SU-DHL-6 (cell line): ENCODE measurements around the gene EHBP1L1.
A peak's percentile ranks its signal among the peaks of the same experiment; 100 is the strongest.

Experiments used
- H2AFZ ChIP-seq: fragments of 200-600 bp; sonication (generic); 2 replicates; pipeline ENCODE4 v1.6.1; 2014; ENCODE audit warnings: low read depth, mild to moderate bottlenecking, moderate library complexity, mixed read lengths, antibody characterized with exemption, low read length; ENCODE audit not compliant: severe bottlenecking
- H3F3A ChIP-seq: fragments of 200-600 bp; shearing (Covaris generic); 2 replicates; pipeline ENCODE4 v1.6.0; 2016; ENCODE audit warnings: antibody characterized with exemption, mild to moderate bottlenecking; ENCODE audit not compliant: insufficient read depth
- H3K27ac ChIP-seq: fragments of 200-600 bp; sonication (generic); 2 replicates; pipeline ENCODE4 v1.5.1; 2016; ENCODE audit warnings: low read depth, mild to moderate bottlenecking, low read length, moderate library complexity, mixed read lengths
- H3K27me3 ChIP-seq: fragments of 200-600 bp; sonication (generic), shearing (Covaris generic); 2 replicates; pipeline ENCODE4 v1.6.0; 2014; ENCODE audit warnings: mild to moderate bottlenecking, low read length
- H3K36me3 ChIP-seq: fragments of 200-600 bp; sonication (generic); 2 replicates; pipeline ENCODE4 v1.6.1; 2014; ENCODE audit warnings: mild to moderate bottlenecking, low read length, mixed read lengths
- H3K4me2 ChIP-seq: fragments of 300-600, 200-600 bp; shearing (Covaris generic), sonication (generic); 2 replicates; pipeline ENCODE4 v1.6.0; 2014; ENCODE audit warnings: low read length, low read depth, mild to moderate bottlenecking; ENCODE audit not compliant: poor library complexity, severe bottlenecking
- H3K4me3 ChIP-seq: fragments of 200-600 bp; sonication (generic); 2 replicates; pipeline ENCODE4 v1.5.1; 2014; ENCODE audit warnings: antibody characterized with exemption, low read length, mild to moderate bottlenecking, mixed read lengths; ENCODE audit not compliant: insufficient read depth, poor library complexity, severe bottlenecking
- H3K79me2 ChIP-seq: fragments of 200-600 bp; sonication (generic); 2 replicates; pipeline ENCODE4 v1.6.1; 2014; ENCODE audit warnings: mild to moderate bottlenecking, low read length, moderate library complexity; ENCODE audit not compliant: insufficient read depth
- H3K9ac ChIP-seq: fragments of 200-600 bp; sonication (generic); 2 replicates; pipeline ENCODE4 v1.7.0; 2014; ENCODE audit warnings: mild to moderate bottlenecking, low read length
- H3K9me2 ChIP-seq: fragments of 200-600 bp; sonication (generic); replicated peaks from 2 replicates; pipeline ENCODE4 v1.6.1; 2014; ENCODE audit warnings: low read length; ENCODE audit not compliant: insufficient read depth
- H3K9me3 ChIP-seq: fragments of 200-600 bp; sonication (generic); 2 replicates; pipeline ENCODE4 v1.6.1; 2014; ENCODE audit warnings: low read length, mixed read lengths; ENCODE audit not compliant: insufficient read depth
- H4K20me1 ChIP-seq: fragments of 200-600 bp; sonication (generic); 2 replicates; pipeline ENCODE4 v1.6.1; 2014; ENCODE audit warnings: low read depth, mild to moderate bottlenecking, antibody characterized with exemption, low read length, moderate library complexity, mixed read lengths
- CTCF ChIP-seq: fragments of 200-600 bp; sonication (generic); IDR thresholded peaks from one replicate; pipeline ENCODE4 v1.5.1; 2017; ENCODE audit warnings: antibody characterized with exemption, mild to moderate bottlenecking, low read length, moderate library complexity; ENCODE audit not compliant: insufficient read depth, poor library complexity, severe bottlenecking
- EZH2phosphoT487 ChIP-seq: fragments of 200-600 bp; sonication (generic), shearing (Covaris generic); conservative IDR thresholded peaks from 2 replicates; pipeline ENCODE4 v1.6.1; 2018; ENCODE audit warnings: mild to moderate bottlenecking, antibody characterized with exemption, low read length, moderate library complexity, mixed read lengths

The EHBP1L1 gene

DNA sequence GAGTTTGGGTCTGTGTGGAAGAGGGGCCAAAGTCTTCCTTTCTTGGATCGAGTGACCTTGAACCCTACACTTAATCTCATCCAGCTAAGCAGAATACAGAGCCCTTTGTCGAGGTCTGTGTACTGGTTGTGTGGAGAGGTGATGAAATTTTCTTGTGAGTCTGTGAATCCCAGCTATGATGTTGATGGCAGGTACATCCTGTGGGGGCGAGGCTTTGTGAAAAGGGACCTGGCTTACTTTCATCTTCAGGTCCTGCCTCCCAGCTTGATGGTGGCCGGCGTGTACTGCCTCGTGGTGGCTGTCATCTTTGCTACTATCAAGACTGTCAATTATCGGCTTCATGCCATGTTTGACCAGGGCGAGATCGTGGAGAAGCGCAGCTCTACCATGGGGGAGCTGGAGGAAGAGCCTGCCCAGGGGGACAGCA lies 40.7 kb downstream of the EHBP1L1 start:
- Histone ChIP-seq H4K20me1 (no peaks in the 10 kb centered on the region; the same call in 1 of the 2 replicates), H3K79me2 (peaks cover 35% of the 10 kb centered on the region), H3K9ac (peak overlapping the region; percentile 92), H3F3A (no peaks in the 10 kb centered on the region), H3K4me3 (peak overlapping the region; percentile 86), H3K9me2 (no peaks in the 10 kb centered on the region), H3K27ac (peak overlapping the region; percentile 16; the same call in 1 of the 2 replicates), H3K9me3 (no peaks in the 10 kb centered on the region), H3K27me3 (no peaks in the 10 kb centered on the region), H3K4me2 (peak overlapping the region; percentile 91), H3K36me3 (no peaks in the 10 kb centered on the region), H2AFZ (no peak overlapping the region)
- TF ChIP-seq CTCF = no peak
- no peak for TF ChIP-seq EZH2phosphoT487

- H3K36me3 ChIP-seq = no peaks in the 10 kb centered on the region
- peaks cover 35% of the 10 kb centered on the region for H3K79me2 ChIP-seq
- no peaks in the 10 kb centered on the region for H3K9me2 ChIP-seq
- no peak overlapping the region for H3K27ac ChIP-seq
- H3K4me2 ChIP-seq = peak overlapping the region; percentile 91
- no peak for TF ChIP-seq CTCF
- no peak for TF ChIP-seq EZH2phosphoT487
- H3K27me3 ChIP-seq = no peaks in the 10 kb centered on the region
- H2AFZ ChIP-seq = no peak overlapping the region
- peak overlapping the region; percentile 92 for H3K9ac ChIP-seq
- H4K20me1 ChIP-seq = no peaks in the 10 kb centered on the region; the same call in 1 of the 2 replicates
- H3K9me3 ChIP-seq = no peaks in the 10 kb centered on the region
- peak overlapping the region; percentile 86 for H3K4me3 ChIP-seq
- H3F3A ChIP-seq = no peaks in the 10 kb centered on the region
Measured at GRCh38 chr11:65617136-65617850, 41.4 kb downstream of the EHBP1L1 start.

DNA sequence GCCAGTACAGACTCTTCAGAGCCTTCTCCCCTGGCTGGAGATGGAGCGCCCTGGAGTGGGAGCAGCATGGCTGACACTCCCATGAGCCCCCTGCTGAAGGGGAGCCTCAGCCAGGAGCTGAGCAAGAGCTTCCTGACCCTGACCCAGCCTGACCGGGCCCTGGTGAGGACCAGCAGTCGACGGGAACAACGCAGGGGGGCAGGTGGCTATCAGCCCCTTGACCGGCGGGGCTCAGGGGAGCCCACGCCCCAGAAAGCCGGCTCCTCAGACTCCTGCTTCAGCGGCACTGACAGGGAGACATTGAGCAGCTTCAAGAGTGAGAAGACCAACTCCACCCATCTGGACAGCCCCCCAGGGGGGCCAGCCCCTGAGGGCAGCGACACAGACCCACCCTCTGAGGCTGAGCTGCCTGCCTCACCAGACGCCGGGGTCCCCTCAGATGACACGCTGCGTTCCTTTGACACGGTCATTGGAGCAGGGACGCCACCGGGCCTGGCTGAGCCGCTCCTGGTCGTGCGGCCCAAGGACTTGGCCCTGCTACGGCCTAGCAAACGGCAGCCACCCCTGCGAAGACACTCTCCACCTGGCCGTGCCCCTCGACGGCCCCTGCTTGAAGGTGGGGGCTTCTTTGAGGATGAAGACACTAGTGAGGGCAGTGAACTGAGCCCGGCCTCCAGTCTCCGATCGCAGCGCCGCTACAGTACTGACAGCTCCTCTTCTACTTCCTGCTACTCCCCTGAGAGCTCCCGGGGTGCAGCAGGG lies 42.3 kb downstream of the EHBP1L1 start:
- Histone ChIP-seq H2AFZ (no peak overlapping the region), H3K9ac (no peak overlapping the region), H3K79me2 (peaks cover 35% of the 10 kb centered on the region), H3K9me3 (no peaks in the 10 kb centered on the region), H3K4me3 (no peak overlapping the region), H3K9me2 (no peaks in the 10 kb centered on the region), H4K20me1 (no peaks in the 10 kb centered on the region; the same call in 1 of the 2 replicates), H3K27ac (no peak overlapping the region), H3K36me3 (no peaks in the 10 kb centered on the region), H3F3A (no peaks in the 10 kb centered on the region), H3K27me3 (no peaks in the 10 kb centered on the region), H3K4me2 (no peak overlapping the region)
- TF ChIP-seq CTCF (no peak), EZH2phosphoT487 (no peak)
